Measurements from ENCODE around the gene DNAJC11. TPM values are rescaled to one million over a fixed set of nuclear protein-coding genes. Genes with fewer than 3 reads are reported as not detected.

The DNAJC11 gene
- total RNA-seq, 1 experiment from 2014 or later = 106 TPM

GRCh38 chr1:6614019-6614928 is 87.3 kb downstream of the DNAJC11 start:
- BruUV-seq (replicated peaks) = no TSS peak
- POLR2A ChIA-PET (ENCODE audit: low non-redundant PET) = interaction anchor here (1.1 kb wide), 1 partner anchor 558 kb away, joined by 4 read pairs; no protein-coding TSS in a partner anchor
- TF ChIP-seq EZH2 (IDR thresholded peaks at IDR 0.05; ENCODE audit: borderline replicate concordance, low read depth, low read length, poor library complexity, severe bottlenecking) = no peak
- TF ChIP-seq, protein P1, sequence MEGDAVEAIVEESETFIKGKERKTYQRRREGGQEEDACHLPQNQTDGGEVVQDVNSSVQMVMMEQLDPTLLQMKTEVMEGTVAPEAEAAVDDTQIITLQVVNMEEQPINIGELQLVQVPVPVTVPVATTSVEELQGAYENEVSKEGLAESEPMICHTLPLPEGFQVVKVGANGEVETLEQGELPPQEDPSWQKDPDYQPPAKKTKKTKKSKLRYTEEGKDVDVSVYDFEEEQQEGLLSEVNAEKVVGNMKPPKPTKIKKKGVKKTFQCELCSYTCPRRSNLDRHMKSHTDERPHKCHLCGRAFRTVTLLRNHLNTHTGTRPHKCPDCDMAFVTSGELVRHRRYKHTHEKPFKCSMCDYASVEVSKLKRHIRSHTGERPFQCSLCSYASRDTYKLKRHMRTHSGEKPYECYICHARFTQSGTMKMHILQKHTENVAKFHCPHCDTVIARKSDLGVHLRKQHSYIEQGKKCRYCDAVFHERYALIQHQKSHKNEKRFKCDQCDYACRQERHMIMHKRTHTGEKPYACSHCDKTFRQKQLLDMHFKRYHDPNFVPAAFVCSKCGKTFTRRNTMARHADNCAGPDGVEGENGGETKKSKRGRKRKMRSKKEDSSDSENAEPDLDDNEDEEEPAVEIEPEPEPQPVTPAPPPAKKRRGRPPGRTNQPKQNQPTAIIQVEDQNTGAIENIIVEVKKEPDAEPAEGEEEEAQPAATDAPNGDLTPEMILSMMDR (conservative IDR thresholded peaks at IDR 0.05; ENCODE audit: low read depth, low read length) = no peak
- Histone ChIP-seq H3K27me3 (replicated peaks; ENCODE audit: insufficient read depth, low read depth, low read length, poor library complexity) (no peaks in the 10 kb centered on the region), H3K27ac (ENCODE audit: low read depth, low read length, poor library complexity, severe bottlenecking) (peak overlapping the region; percentile 88), H3K36me3 (ENCODE audit: insufficient read depth, low read length, poor library complexity, severe bottlenecking) (peaks cover 27% of the 10 kb centered on the region), H3K4me3 (ENCODE audit: low read depth, low read length, poor library complexity, severe bottlenecking) (peak overlapping the region; percentile 99), H3K9me3 (ENCODE audit: low read depth, low read length, poor library complexity, severe bottlenecking) (no peaks in the 10 kb centered on the region), H3K4me1 (ENCODE audit: insufficient read depth, low read length, poor library complexity, severe bottlenecking) (peaks cover 5% of the 10 kb centered on the region)
- DNase-seq (ENCODE audit: low spot score) = peak; percentile 64
- intact Hi-C loops (cut with micrococcal nuclease; ENCODE audit: unreplicated experiment) = no loop called here
- CTCF ChIA-PET = no interaction called here

GRCh38 chr1:6613361-6614018 is 88.1 kb downstream of the DNAJC11 start, which contains the start of gene PHF13:
Gene PHF13 (plus strand): TSS chr1:6613731. CDS start chr1:6614067, 336 bp downstream.
- TF ChIP-seq, protein P1 (conservative IDR thresholded peaks at IDR 0.05; ENCODE audit: low read depth, low read length) = no peak
- TF ChIP-seq EZH2 (IDR thresholded peaks at IDR 0.05; ENCODE audit: borderline replicate concordance, low read depth, low read length, poor library complexity, severe bottlenecking) = no peak
- intact Hi-C loops (cut with micrococcal nuclease; ENCODE audit: unreplicated experiment) = loop anchor here (1.0 kb wide), 1 partner anchor 11 kb away; the partner anchor contains the start of gene KLHL21
- DNase-seq (ENCODE audit: low spot score) = peak; percentile 99
- peaks cover 21% of the 10 kb centered on the region for H3K36me3 ChIP-seq (ENCODE audit: insufficient read depth, low read length, poor library complexity, severe bottlenecking)
- ChIA-PET CTCF (no interaction called here), POLR2A (ENCODE audit: low non-redundant PET) (interaction anchor here (1.1 kb wide), 1 partner anchor 559 kb away, joined by 4 read pairs; no protein-coding TSS in a partner anchor)
- no peaks in the 10 kb centered on the region for H3K27me3 ChIP-seq (replicated peaks; ENCODE audit: insufficient read depth, low read depth, low read length, poor library complexity)
- H3K4me1 ChIP-seq (ENCODE audit: insufficient read depth, low read length, poor library complexity, severe bottlenecking) = peaks cover 5% of the 10 kb centered on the region
- no TSS peak for BruUV-seq (replicated peaks)
- peak within 1 kb of the TSS; percentile 92 for H3K27ac ChIP-seq (ENCODE audit: low read depth, low read length, poor library complexity, severe bottlenecking)
- H3K9me3 ChIP-seq (ENCODE audit: low read depth, low read length, poor library complexity, severe bottlenecking) = no peaks in the 10 kb centered on the region
- H3K4me3 ChIP-seq (ENCODE audit: low read depth, low read length, poor library complexity, severe bottlenecking) = peak within 1 kb of the TSS; percentile 99

GRCh38 chr1:6612641-6613360 is 88.8 kb downstream of the DNAJC11 start:
- ChIA-PET CTCF (no interaction called here), POLR2A (ENCODE audit: low non-redundant PET) (interaction anchor here (1.1 kb wide), 1 partner anchor 560 kb away, joined by 4 read pairs; no protein-coding TSS in a partner anchor)
- DNase-seq (ENCODE audit: low spot score) = no peak
- Histone ChIP-seq H3K27me3 (replicated peaks; ENCODE audit: insufficient read depth, low read depth, low read length, poor library complexity) (no peaks in the 10 kb centered on the region), H3K36me3 (ENCODE audit: insufficient read depth, low read length, poor library complexity, severe bottlenecking) (peaks cover 14% of the 10 kb centered on the region), H3K27ac (ENCODE audit: low read depth, low read length, poor library complexity, severe bottlenecking) (peak overlapping the region; percentile 92), H3K4me1 (ENCODE audit: insufficient read depth, low read length, poor library complexity, severe bottlenecking) (peaks cover 5% of the 10 kb centered on the region), H3K9me3 (ENCODE audit: low read depth, low read length, poor library complexity, severe bottlenecking) (no peaks in the 10 kb centered on the region), H3K4me3 (ENCODE audit: low read depth, low read length, poor library complexity, severe bottlenecking) (peak overlapping the region; percentile 99)
- BruUV-seq (replicated peaks) = no TSS peak
- intact Hi-C loops (cut with micrococcal nuclease; ENCODE audit: unreplicated experiment) = loop anchor here (1.0 kb wide), 1 partner anchor 10 kb away; the partner anchor contains the start of gene KLHL21
- no peak for TF ChIP-seq EZH2 (IDR thresholded peaks at IDR 0.05; ENCODE audit: borderline replicate concordance, low read depth, low read length, poor library complexity, severe bottlenecking)
- TF ChIP-seq, protein P1 (conservative IDR thresholded peaks at IDR 0.05; ENCODE audit: low read depth, low read length) = no peak

Measured in A673 (cell line).